WTC11 (cell line): ENCODE results near the gene CFAP126.

Source experiments
- CTCF ChIP-seq: fragments of 200-600 bp; IDR thresholded peaks from 2 replicates; pipeline ENCODE4 v1.8.0; 2022; ENCODE audit warnings: antibody characterized with exemption
- TEAD4 ChIP-seq: sonication (generic); formaldehyde crosslinking; IDR thresholded peaks from 2 replicates; pipeline ENCODE4 v1.8.0; 2022; ENCODE audit warnings: mild to moderate bottlenecking, missing genetic modification reagents
- TF ChIP-seq, protein P1 (sequence below): sonication (generic); formaldehyde crosslinking; conservative IDR thresholded peaks from 2 replicates; pipeline ENCODE4 v1.8.1; 2023; ENCODE audit warnings: mild to moderate bottlenecking, low read depth, missing genetic modification reagents, moderate library complexity
- TF ChIP-seq, protein P2 (sequence below): sonication (generic); formaldehyde crosslinking; IDR thresholded peaks from 2 replicates; pipeline ENCODE4 v1.8.0; 2023; ENCODE audit warnings: missing genetic modification reagents, mild to moderate bottlenecking, borderline replicate concordance

DNA sequence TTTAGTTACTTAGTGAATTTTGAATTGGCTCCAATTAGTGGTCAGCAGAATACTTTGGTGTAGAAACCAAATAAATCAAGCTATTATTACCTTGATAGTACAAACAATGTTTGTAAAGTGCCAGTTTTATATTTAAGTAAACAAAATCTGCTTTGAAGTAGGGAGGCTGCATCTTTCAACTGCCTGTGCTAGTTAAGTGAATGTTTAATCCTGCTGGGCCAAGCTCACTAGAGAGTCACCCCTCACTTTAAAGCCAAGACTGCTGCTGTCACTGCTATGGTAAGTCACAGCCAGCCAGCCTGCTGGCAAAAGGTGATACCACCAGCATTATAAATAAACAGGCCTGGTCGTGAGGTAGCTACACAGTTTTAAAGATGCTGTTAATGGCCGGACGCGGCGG, 10.3 kb upstream of the CFAP126 start:
- TF ChIP-seq, protein P1, sequence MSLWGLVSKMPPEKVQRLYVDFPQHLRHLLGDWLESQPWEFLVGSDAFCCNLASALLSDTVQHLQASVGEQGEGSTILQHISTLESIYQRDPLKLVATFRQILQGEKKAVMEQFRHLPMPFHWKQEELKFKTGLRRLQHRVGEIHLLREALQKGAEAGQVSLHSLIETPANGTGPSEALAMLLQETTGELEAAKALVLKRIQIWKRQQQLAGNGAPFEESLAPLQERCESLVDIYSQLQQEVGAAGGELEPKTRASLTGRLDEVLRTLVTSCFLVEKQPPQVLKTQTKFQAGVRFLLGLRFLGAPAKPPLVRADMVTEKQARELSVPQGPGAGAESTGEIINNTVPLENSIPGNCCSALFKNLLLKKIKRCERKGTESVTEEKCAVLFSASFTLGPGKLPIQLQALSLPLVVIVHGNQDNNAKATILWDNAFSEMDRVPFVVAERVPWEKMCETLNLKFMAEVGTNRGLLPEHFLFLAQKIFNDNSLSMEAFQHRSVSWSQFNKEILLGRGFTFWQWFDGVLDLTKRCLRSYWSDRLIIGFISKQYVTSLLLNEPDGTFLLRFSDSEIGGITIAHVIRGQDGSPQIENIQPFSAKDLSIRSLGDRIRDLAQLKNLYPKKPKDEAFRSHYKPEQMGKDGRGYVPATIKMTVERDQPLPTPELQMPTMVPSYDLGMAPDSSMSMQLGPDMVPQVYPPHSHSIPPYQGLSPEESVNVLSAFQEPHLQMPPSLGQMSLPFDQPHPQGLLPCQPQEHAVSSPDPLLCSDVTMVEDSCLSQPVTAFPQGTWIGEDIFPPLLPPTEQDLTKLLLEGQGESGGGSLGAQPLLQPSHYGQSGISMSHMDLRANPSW, result no peak
- TF ChIP-seq CTCF (no peak), TEAD4 (CRISPR knock-in tag) (no peak)
- TF ChIP-seq, protein P2, sequence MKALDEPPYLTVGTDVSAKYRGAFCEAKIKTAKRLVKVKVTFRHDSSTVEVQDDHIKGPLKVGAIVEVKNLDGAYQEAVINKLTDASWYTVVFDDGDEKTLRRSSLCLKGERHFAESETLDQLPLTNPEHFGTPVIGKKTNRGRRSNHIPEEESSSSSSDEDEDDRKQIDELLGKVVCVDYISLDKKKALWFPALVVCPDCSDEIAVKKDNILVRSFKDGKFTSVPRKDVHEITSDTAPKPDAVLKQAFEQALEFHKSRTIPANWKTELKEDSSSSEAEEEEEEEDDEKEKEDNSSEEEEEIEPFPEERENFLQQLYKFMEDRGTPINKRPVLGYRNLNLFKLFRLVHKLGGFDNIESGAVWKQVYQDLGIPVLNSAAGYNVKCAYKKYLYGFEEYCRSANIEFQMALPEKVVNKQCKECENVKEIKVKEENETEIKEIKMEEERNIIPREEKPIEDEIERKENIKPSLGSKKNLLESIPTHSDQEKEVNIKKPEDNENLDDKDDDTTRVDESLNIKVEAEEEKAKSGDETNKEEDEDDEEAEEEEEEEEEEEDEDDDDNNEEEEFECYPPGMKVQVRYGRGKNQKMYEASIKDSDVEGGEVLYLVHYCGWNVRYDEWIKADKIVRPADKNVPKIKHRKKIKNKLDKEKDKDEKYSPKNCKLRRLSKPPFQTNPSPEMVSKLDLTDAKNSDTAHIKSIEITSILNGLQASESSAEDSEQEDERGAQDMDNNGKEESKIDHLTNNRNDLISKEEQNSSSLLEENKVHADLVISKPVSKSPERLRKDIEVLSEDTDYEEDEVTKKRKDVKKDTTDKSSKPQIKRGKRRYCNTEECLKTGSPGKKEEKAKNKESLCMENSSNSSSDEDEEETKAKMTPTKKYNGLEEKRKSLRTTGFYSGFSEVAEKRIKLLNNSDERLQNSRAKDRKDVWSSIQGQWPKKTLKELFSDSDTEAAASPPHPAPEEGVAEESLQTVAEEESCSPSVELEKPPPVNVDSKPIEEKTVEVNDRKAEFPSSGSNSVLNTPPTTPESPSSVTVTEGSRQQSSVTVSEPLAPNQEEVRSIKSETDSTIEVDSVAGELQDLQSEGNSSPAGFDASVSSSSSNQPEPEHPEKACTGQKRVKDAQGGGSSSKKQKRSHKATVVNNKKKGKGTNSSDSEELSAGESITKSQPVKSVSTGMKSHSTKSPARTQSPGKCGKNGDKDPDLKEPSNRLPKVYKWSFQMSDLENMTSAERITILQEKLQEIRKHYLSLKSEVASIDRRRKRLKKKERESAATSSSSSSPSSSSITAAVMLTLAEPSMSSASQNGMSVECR, result no peak
